GM12878 (cell line): ENCODE results near the gene FOLR2. TPM values are rescaled to one million over a fixed set of nuclear protein-coding genes. Genes with fewer than 3 reads are reported as not detected.

Experiments used
- ATAC-seq: fragments of 200-7000 bp; cut with Tn5 transposase; 3 replicates; pipeline ENCODE4 v1.9.1; 2020; ENCODE audit warnings: mild to moderate bottlenecking, moderate library complexity
- BruUV-seq: library from RNA; stranded (reverse); fragments of 400-500 nt; replicated peaks from 2 replicates; lab custom pipeline; 2021; lab: Mats Ljungman, UMichigan
- CTCF ChIA-PET: fragments of 300-600 bp; sonication (Branson Sonifier 250); formaldehyde crosslinking; extraction: SDS; loops from one replicate; lab custom pipeline; 2021; ENCODE audit warnings: inconsistent platforms; lab: Yijun Ruan, JAX
- POLR2A ChIA-PET: fragments of 350-600 bp; formaldehyde crosslinking; extraction: SDS; loops from one replicate; lab custom pipeline; 2021; ENCODE audit warnings: inconsistent platforms; lab: Charles Lee
- RAD21 ChIA-PET: fragments of 300-600 bp; sonication (Branson Sonifier 250); formaldehyde crosslinking; loops from one replicate; lab custom pipeline; 2023; ENCODE audit warnings: antibody characterized with exemption; ENCODE audit not compliant: unreplicated experiment; lab: Charles Lee
- SMC1A ChIA-PET: fragments of 300-600 bp; sonication (Branson Sonifier 250); formaldehyde crosslinking; loops from one replicate; lab custom pipeline; 2023; ENCODE audit not compliant: unreplicated experiment, uncharacterized antibody; lab: Charles Lee
- DNase-seq: peaks from one replicate; pipeline ENCODE4 v3.0.0-alpha.2; 2011; ENCODE audit warnings: low read depth, low spot score
- FAIRE-seq: peaks from 3 replicates; lab custom pipeline; 2011; peaks lifted over from hg19 to GRCh38; lab: Jason Lieb, UNC
- H2AFZ ChIP-seq: 2 replicates; pipeline ENCODE4 v1.6.0; 2011; ENCODE audit warnings: low read depth, low read length, control low read depth; ENCODE audit not compliant: control insufficient read depth
- H3K27ac ChIP-seq: 2 replicates; pipeline ENCODE4 v1.5.1; 2011; ENCODE audit warnings: control low read depth; ENCODE audit not compliant: control insufficient read depth, insufficient read depth
- H3K27me3 ChIP-seq, 2 experiments: replicated peaks in 1 of 2; 2 replicates each; pipeline versions ENCODE4 v1.6.0 to v1.6.1; 2011; ENCODE audit warnings: low read length in 1 of 2; ENCODE audit not compliant: control insufficient read depth in 2 of 2, insufficient read depth in 2 of 2
- H3K36me3 ChIP-seq, 2 experiments: 2 replicates each; pipeline ENCODE4 v1.5.1; 2011; ENCODE audit warnings: low read length in 1 of 2; ENCODE audit not compliant: control insufficient read depth in 2 of 2, insufficient read depth in 2 of 2
- H3K4me1 ChIP-seq: 2 replicates; pipeline ENCODE4 v1.6.1; 2011; ENCODE audit warnings: mild to moderate bottlenecking, low read length, moderate library complexity, mixed read lengths; ENCODE audit not compliant: control insufficient read depth, insufficient read depth
- H3K4me2 ChIP-seq: 2 replicates; pipeline ENCODE4 v1.6.0; 2011; ENCODE audit warnings: control low read depth; ENCODE audit not compliant: control insufficient read depth, insufficient read depth
- H3K4me3 ChIP-seq: fragments of 200-600 bp; sonication (generic); 2 replicates; pipeline ENCODE4 v1.5.1; 2016
- H3K79me2 ChIP-seq: 2 replicates; pipeline ENCODE4 v1.6.0; 2011; ENCODE audit warnings: low read length; ENCODE audit not compliant: control insufficient read depth, insufficient read depth
- H3K9ac ChIP-seq: 2 replicates; pipeline ENCODE4 v1.8.0; 2011; ENCODE audit warnings: low read length, control low read depth, mixed read lengths; ENCODE audit not compliant: control insufficient read depth, insufficient read depth
- H3K9me3 ChIP-seq: replicated peaks from 3 replicates; pipeline ENCODE4 v1.5.1; 2011; ENCODE audit warnings: mild to moderate bottlenecking, low read length; ENCODE audit not compliant: control insufficient read depth, insufficient read depth
- H4K20me1 ChIP-seq: 2 replicates; pipeline ENCODE4 v1.6.0; 2011; ENCODE audit not compliant: control insufficient read depth, insufficient read depth
- BCL11A ChIP-seq: IDR thresholded peaks from 2 replicates; pipeline ENCODE4 v1.6.1; 2011; ENCODE audit warnings: low read depth, low read length
- CHD4 ChIP-seq: fragments of 200-600 bp; sonication (generic); IDR thresholded peaks from 2 replicates; pipeline ENCODE4 v1.6.1; 2016; ENCODE audit warnings: mild to moderate bottlenecking
- FOXK2 ChIP-seq: fragments of 450-650 bp; IDR thresholded peaks from 2 replicates; pipeline ENCODE4 v1.6.1; 2017; ENCODE audit warnings: mild to moderate bottlenecking, moderate library complexity
- KAT2A ChIP-seq: conservative IDR thresholded peaks from 2 replicates; pipeline ENCODE4 v1.6.1; 2011; ENCODE audit warnings: low read depth, low read length; ENCODE audit not compliant: control insufficient read depth
- KDM1A ChIP-seq: fragments of 200-600 bp; sonication (generic); IDR thresholded peaks from 2 replicates; pipeline ENCODE4 v1.6.1; 2016; ENCODE audit warnings: borderline replicate concordance
- MYC ChIP-seq: IDR thresholded peaks from 2 replicates; pipeline ENCODE4 v1.6.1; 2011; ENCODE audit warnings: mild to moderate bottlenecking, low read length, moderate library complexity, inconsistent platforms; ENCODE audit not compliant: insufficient read depth, insufficient replicate concordance, insufficient read length, severe bottlenecking
- NFYB ChIP-seq: IDR thresholded peaks from 2 replicates; pipeline ENCODE4 v1.6.1; 2011; ENCODE audit warnings: low read depth, mild to moderate bottlenecking, low read length, improper control_type of control experiment, moderate library complexity; ENCODE audit not compliant: insufficient read depth
- NKRF ChIP-seq: fragments of 450-650 bp; conservative IDR thresholded peaks from 2 replicates; pipeline ENCODE4 v1.6.1; 2017; ENCODE audit warnings: mild to moderate bottlenecking, moderate library complexity
- NR2C2 ChIP-seq: IDR thresholded peaks from 2 replicates; pipeline ENCODE4 v1.6.1; 2011; ENCODE audit warnings: borderline replicate concordance, low read depth; ENCODE audit not compliant: control insufficient read depth, insufficient read length
- PKNOX1 ChIP-seq: fragments of 450-650 bp; IDR thresholded peaks from 2 replicates; pipeline ENCODE4 v1.6.1; 2016; ENCODE audit warnings: mild to moderate bottlenecking
- POLR2AphosphoS2 ChIP-seq: IDR thresholded peaks from 2 replicates; pipeline ENCODE4 v1.6.1; 2011; ENCODE audit warnings: low read depth, mild to moderate bottlenecking, low read length, improper control_type of control experiment, moderate library complexity
- SIN3A ChIP-seq: IDR thresholded peaks from 2 replicates; pipeline ENCODE4 v1.6.1; 2012; ENCODE audit warnings: low read depth, low read length, improper control_type of control experiment
- SUZ12 ChIP-seq: fragments of 200-600 bp; sonication (generic); IDR thresholded peaks from one replicate; pipeline ENCODE4 v1.6.1; 2018; ENCODE audit warnings: antibody characterized with exemption, mild to moderate bottlenecking; ENCODE audit not compliant: unreplicated experiment
- TCF12 ChIP-seq: IDR thresholded peaks from 2 replicates; pipeline ENCODE4 v1.6.1; 2011; ENCODE audit warnings: low read depth, mild to moderate bottlenecking, low read length
- TCF3 ChIP-seq: IDR thresholded peaks from 2 replicates; pipeline ENCODE4 v1.6.1; 2012; ENCODE audit warnings: low read depth, mild to moderate bottlenecking, low read length, borderline replicate concordance; ENCODE audit not compliant: insufficient read depth
- YBX1 ChIP-seq: fragments of 450-650 bp; IDR thresholded peaks from 2 replicates; pipeline ENCODE4 v1.6.1; 2016; ENCODE audit warnings: antibody characterized with exemption
- WGBS: methylation state at CpG from one replicate; pipeline ENCODE4 v1.1.6; 2016; ENCODE audit warnings: low lambda C conversion rate; ENCODE audit not compliant: insufficient replicate concordance, insufficient coverage; ENCODE audit errors: missing lambda C conversion rate; 5-methylcytosine and 5-hydroxymethylcytosine counted together
- in situ Hi-C: fragments of 300-500 bp; cut with MboI; formaldehyde crosslinking; loops from 9 replicates; pipeline ENCODE4 v1.14.3; 2018; ENCODE audit warnings: mixed read lengths
- intact Hi-C: fragments of 100-400 bp; cut with micrococcal nuclease; formaldehyde crosslinking; loops from one replicate; pipeline ENCODE4 v1.14.2; 2022; ENCODE audit not compliant: unreplicated experiment
- polyA plus RNA-seq, 11 experiments: library from polyadenylated mRNA; depleted of rRNA in 4 of 11; unstranded in 6 of 11; stranded (reverse) in 5 of 11; fragments of >200 nt; fragmentation: Nextera tagmentation in 4 of 11; fragmentation: Illumina TruSeq in 1 of 11; extraction: Ambion mirVana in 4 of 11; extraction: Trizol in 1 of 11; gene quantifications; 1 replicate in 1 of 11; 2 replicates in 10 of 11; pipeline versions ENCODE4 v1.2.1 to v1.2.3, GENCODE V29; 2011 to 2016; ENCODE audit warnings: inconsistent platforms in 2 of 11, missing spikeins in 2 of 11, low read depth in 1 of 11
- total RNA-seq, 4 experiments: library from RNA; depleted of rRNA in 3 of 4; stranded (reverse); fragments of >200 nt in 3 of 4; fragmentation: Illumina TruSeq in 1 of 4; extraction: Trizol in 1 of 4; gene quantifications; 2 replicates each; pipeline versions ENCODE4 v1.2.1 to v1.2.3, GENCODE V29; 2013 to 2021

Gene FOLR2
- total and polyA plus RNA-seq, 10 of the 15 experiments (the other 5 are each of a cell fraction or from before 2014, with no cell fraction given) = 0.10 to 11.1 (median 1.9) TPM

DNA sequence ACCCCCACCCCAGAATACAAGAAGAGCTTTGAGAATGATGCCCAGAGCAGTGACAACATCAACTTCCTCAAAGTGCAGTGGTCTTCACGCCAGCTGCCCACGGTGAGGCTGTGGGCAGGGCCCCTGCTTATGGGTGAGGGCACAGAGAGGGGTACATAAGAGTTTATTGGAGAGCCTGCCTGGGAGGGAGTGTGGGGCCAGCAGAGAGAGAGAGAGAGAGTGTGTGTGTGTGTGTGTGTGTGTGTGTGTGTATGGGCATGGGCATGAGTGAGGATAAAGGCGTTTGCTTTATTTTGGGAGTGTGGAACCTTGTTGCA, 17.9 kb downstream of the FOLR2 start:
- Histone ChIP-seq H3K27me3 (peaks cover 0 to 3% of the 10 kb centered on the region in 2 experiments; a peak in 2 of 4 replicates), H4K20me1 (no peaks in the 10 kb centered on the region; the same call in 1 of the 2 replicates), H3K9ac (no peak overlapping the region), H3K4me1 (peaks cover 3% of the 10 kb centered on the region), H3K9me3 (no peaks in the 10 kb centered on the region), H3K79me2 (no peaks in the 10 kb centered on the region), H3K4me2 (no peak overlapping the region), H3K4me3 (no peak overlapping the region), H3K36me3 (peaks cover 18 to 27% of the 10 kb centered on the region in 2 experiments; a peak in 3 of 4 replicates), H3K27ac (no peak overlapping the region), H2AFZ (no peak overlapping the region)
- ChIA-PET POLR2A (no interaction called here), SMC1A (no interaction called here), CTCF (no interaction called here), RAD21 (interaction anchor here (0.6 kb wide), 1 partner anchor 16 kb away, joined by 4 read pairs; no protein-coding TSS in a partner anchor)
- in situ Hi-C loops = no loop called here
- FAIRE-seq (no peak), DNase-seq (no peak), ATAC-seq (no peak)
- BruUV-seq = no TSS peak
- intact Hi-C loops = no loop called here
- WGBS = 51% methylated on average over 3 of the region's 3 CpGs
- TF ChIP-seq TCF3 = no peak
- no peak for TF ChIP-seq TCF12
- TF ChIP-seq MYC = no peak
- no peak for TF ChIP-seq SIN3A
- no peak for TF ChIP-seq NR2C2
- TF ChIP-seq KDM1A = no peak
- no peak for TF ChIP-seq NKRF
- no peak for TF ChIP-seq PKNOX1
- no peak for TF ChIP-seq POLR2AphosphoS2
- TF ChIP-seq BCL11A = no peak
- TF ChIP-seq SUZ12 = no peak
- TF ChIP-seq FOXK2 = no peak
- no peak for TF ChIP-seq YBX1
- no peak for TF ChIP-seq CHD4
- TF ChIP-seq NFYB = no peak
- TF ChIP-seq KAT2A = no peak
